A549 (cell line): ENCODE data around the gene CD53.

Experiments used
- CTCF ChIP-seq: fragments of >200 bp; sonication (Bioruptor Twin); formaldehyde crosslinking; IDR thresholded peaks from 3 replicates; pipeline ENCODE4 v1.5.1; 2016
- EHF ChIP-seq: fragments of 250-450 bp; sonication (Bioruptor Pico); IDR thresholded peaks from 2 replicates; pipeline ENCODE4 v1.5.0; 2020; ENCODE audit warnings: mild to moderate bottlenecking
- ELK1 ChIP-seq: fragments of 150-350 bp; IDR thresholded peaks from 2 replicates; pipeline ENCODE4 v1.6.1; 2014; ENCODE audit warnings: low read depth, mild to moderate bottlenecking, low read length
- JUNB ChIP-seq: fragments of >200 bp; sonication (Bioruptor Twin); formaldehyde crosslinking; IDR thresholded peaks from 2 replicates; pipeline ENCODE4 v1.6.1; 2016
- KDM1A ChIP-seq: fragments of 200-600 bp; sonication (generic); IDR thresholded peaks from 2 replicates; pipeline ENCODE4 v1.6.1; 2016; ENCODE audit warnings: low read depth, mild to moderate bottlenecking
- MAX ChIP-seq: IDR thresholded peaks from 2 replicates; pipeline ENCODE4 v1.6.1; 2012
- PBX3 ChIP-seq: IDR thresholded peaks from 2 replicates; pipeline ENCODE4 v1.6.1; 2012
- POLR2A ChIP-seq: IDR thresholded peaks from 2 replicates; pipeline ENCODE4 v1.6.1; 2012; ENCODE audit warnings: mild to moderate bottlenecking, low read length
- RAD21 ChIP-seq, 2 experiments: fragments of >200 bp in 1 of 2; sonication (Bioruptor Twin) in 1 of 2; formaldehyde crosslinking in 1 of 2; IDR thresholded peaks in 1 of 2; conservative IDR thresholded peaks in 1 of 2; 2 replicates in 1 of 2; 3 replicates in 1 of 2; pipeline ENCODE4 v1.6.1; 2012 to 2018; ENCODE audit warnings: inconsistent platforms in 1 of 2
- RCOR1 ChIP-seq: fragments of 150-350 bp; IDR thresholded peaks from 2 replicates; pipeline ENCODE4 v1.6.1; 2014; ENCODE audit warnings: antibody characterized with exemption, low read length, low read depth
- REST ChIP-seq: fragments of 200-600 bp; sonication (generic); IDR thresholded peaks from 2 replicates; pipeline ENCODE4 v1.6.1; 2016; ENCODE audit warnings: antibody characterized with exemption, mild to moderate bottlenecking, moderate library complexity
- SREBF2 ChIP-seq: fragments of 450-650 bp; IDR thresholded peaks from 2 replicates; pipeline ENCODE4 v1.6.1; 2014; ENCODE audit warnings: mild to moderate bottlenecking, moderate library complexity

- TF ChIP-seq REST (no peak), JUNB (no peak), RCOR1 (no peak), EHF (CRISPR knock-in tag) (no peak), CTCF (no peak), KDM1A (no peak), POLR2A (no peak), RAD21 (conservative IDR thresholded peaks at IDR 0.05 in 1 of 2, IDR thresholded peaks at IDR 0.05 in 1 of 2) (no peak), SREBF2 (no peak), PBX3 (no peak), ELK1 (no peak), MAX (no peak)
Observed at GRCh38 chr1:110897681-110898080, 24.7 kb downstream of the CD53 start.
